BJ (cell line): ENCODE measurements around the gene NCR2. TPM values are rescaled to one million over a fixed set of nuclear protein-coding genes. Genes with fewer than 3 reads are reported as not detected.

Experiments used
- CTCF ChIA-PET: fragments of 350-600 bp; formaldehyde crosslinking; extraction: SDS; loops from one replicate; lab custom pipeline; 2021; ENCODE audit warnings: antibody characterized with exemption, inconsistent platforms; lab: Yijun Ruan, JAX
- POLR2A ChIA-PET: fragments of 300-600 bp; sonication (Branson Sonifier 250); formaldehyde crosslinking; extraction: SDS; loops from one replicate; lab custom pipeline; 2021; ENCODE audit warnings: antibody characterized with exemption; lab: Charles Lee
- DNase-seq: peaks from one replicate; pipeline ENCODE4 v3.0.0-alpha.2; 2011; ENCODE audit warnings: low read depth
- H3K27me3 ChIP-seq: 2 replicates; pipeline ENCODE4 v1.6.0; 2011; ENCODE audit warnings: low read length; ENCODE audit not compliant: control insufficient read depth, insufficient read depth
- H3K36me3 ChIP-seq: 2 replicates; pipeline ENCODE4 v1.5.1; 2011; ENCODE audit warnings: low read length; ENCODE audit not compliant: control insufficient read depth, insufficient read depth
- H3K4me3 ChIP-seq: 2 replicates; pipeline ENCODE4 v1.5.1; 2011; ENCODE audit warnings: low read depth, mild to moderate bottlenecking, control low read depth, low read length
- CTCF ChIP-seq: IDR thresholded peaks from 2 replicates; pipeline ENCODE4 v1.5.1; 2011; ENCODE audit warnings: low read depth, mild to moderate bottlenecking, control low read depth, inconsistent platforms, low read length, moderate library complexity; ENCODE audit not compliant: insufficient read depth
- polyA plus RNA-seq: library from polyadenylated mRNA; depleted of rRNA; stranded (reverse); fragments of >200 nt; gene quantifications from 2 replicates; pipeline ENCODE4 v1.2.3, GENCODE V29; 2011

The NCR2 gene
- polyA plus RNA-seq, 1 experiment = not detected

GRCh38 chr6:41366150-41366549 is 30.7 kb downstream of the NCR2 start:
- ChIA-PET CTCF (interaction anchor here (1.9 to 4.4 kb wide), 2 partner anchors 318 to 410 kb away, joined by 11 to 49 read pairs; no protein-coding TSS in a partner anchor), POLR2A (no interaction called here)
- no peaks in the 10 kb centered on the region for H3K36me3 ChIP-seq
- no peak for TF ChIP-seq CTCF
- peaks cover 2% of the 10 kb centered on the region; the same call in 1 of the 2 replicates for H3K27me3 ChIP-seq
- no peak for DNase-seq
- no peak overlapping the region for H3K4me3 ChIP-seq

- no peak overlapping the region for H3K4me3 ChIP-seq
- no peak for DNase-seq
- CTCF ChIA-PET = interaction anchor here (1.3 to 8.4 kb wide), 29 partner anchors 10 to 677 kb away, joined by 3 to 211 read pairs (median 10); partner anchors contain the start of genes FRS3, TFEB and TOMM6
- peaks cover 2% of the 10 kb centered on the region for H3K27me3 ChIP-seq
- H3K36me3 ChIP-seq = no peaks in the 10 kb centered on the region
- no peak for TF ChIP-seq CTCF
- POLR2A ChIA-PET = no interaction called here
These were observed 31.7 kb downstream of the NCR2 start for GRCh38 chr6:41367061-41367460.

GRCh38 chr6:41367700-41368099 is 32.3 kb downstream of the NCR2 start:
- CTCF ChIA-PET = interaction anchor here (0.6 to 8.4 kb wide), 48 partner anchors 10 to 676 kb away, joined by 3 to 211 read pairs (median 6); partner anchors contain the start of genes FRS3, TFEB and TOMM6
- POLR2A ChIA-PET = no interaction called here
- peak; percentile 82 for TF ChIP-seq CTCF
- Histone ChIP-seq H3K4me3 (no peak overlapping the region), H3K36me3 (no peaks in the 10 kb centered on the region), H3K27me3 (peaks cover 8% of the 10 kb centered on the region)
- no peak for DNase-seq

- no peak for TF ChIP-seq CTCF
- Histone ChIP-seq H3K36me3 (no peaks in the 10 kb centered on the region), H3K4me3 (no peak overlapping the region), H3K27me3 (peaks cover 28% of the 10 kb centered on the region)
- CTCF ChIA-PET = interaction anchor here (1.0 to 8.4 kb wide), 17 partner anchors 12 to 416 kb away, joined by 3 to 211 read pairs (median 6); partner anchors contain the start of gene TOMM6
- DNase-seq = no peak
- POLR2A ChIA-PET = no interaction called here
These were observed 35.2 kb downstream of the NCR2 start for GRCh38 chr6:41370488-41371111.

GRCh38 chr6:41371461-41371991 is 36.1 kb downstream of the NCR2 start:
- CTCF ChIA-PET = interaction anchor here (1.0 to 8.4 kb wide), 15 partner anchors 11 to 415 kb away, joined by 3 to 211 read pairs (median 7); no protein-coding TSS in a partner anchor
- peak; percentile 64 for TF ChIP-seq CTCF
- POLR2A ChIA-PET = no interaction called here
- DNase-seq = no peak
- peaks cover 35% of the 10 kb centered on the region for H3K27me3 ChIP-seq
- H3K4me3 ChIP-seq = peak overlapping the region; percentile 6; the same call in 1 of the 2 replicates
- no peaks in the 10 kb centered on the region for H3K36me3 ChIP-seq
